HCT116 (cell line): Measurements from ENCODE around the gene ERFE. TPM values are rescaled to one million over a fixed set of nuclear protein-coding genes. Genes with fewer than 3 reads are reported as not detected.

ENCODE experiments used
- ATAC-seq: fragments of 200-7000 bp; cut with Tn5 transposase; 2 replicates; pipeline ENCODE4 v1.9.1; 2020; ENCODE audit warnings: mild to moderate bottlenecking, moderate library complexity
- BruUV-seq: library from RNA; stranded (reverse); fragments of 400-500 nt; replicated peaks from 2 replicates; lab custom pipeline; 2021; lab: Mats Ljungman, UMichigan
- CTCF ChIA-PET: fragments of 300-600 bp; sonication (Branson Sonifier 250); formaldehyde crosslinking; loops from one replicate; lab custom pipeline; 2021; ENCODE audit warnings: antibody characterized with exemption; lab: Charles Lee
- POLR2A ChIA-PET: fragments of 300-600, 350-600 bp; sonication (Branson Sonifier 250); formaldehyde crosslinking; loops from one replicate; lab custom pipeline; 2021; ENCODE audit warnings: antibody characterized with exemption; lab: Charles Lee
- RAD21 ChIA-PET, 2 experiments: fragments of 300-600 bp; sonication (Branson Sonifier 250); formaldehyde crosslinking; loops; one replicate each; lab custom pipeline; 2023; ENCODE audit warnings: low total read pairs in 2 of 2; ENCODE audit not compliant: uncharacterized antibody in 2 of 2, unreplicated experiment in 2 of 2, low non-redundant PET in 1 of 2; lab: Charles Lee
- DNase-seq: peaks from one replicate; pipeline ENCODE4 v3.0.0-alpha.2; 2010; ENCODE audit warnings: low read depth, low spot score
- H2AFZ ChIP-seq: fragments of 200-600 bp; shearing (Covaris generic), sonication (generic); 2 replicates; pipeline ENCODE4 v1.6.1; 2017; ENCODE audit warnings: low read depth, mixed run types, mixed read lengths, antibody characterized with exemption, low read length; ENCODE audit not compliant: poor library complexity, severe bottlenecking
- H3K27ac ChIP-seq: 2 replicates; pipeline ENCODE4 v1.5.1; 2012; ENCODE audit warnings: low read depth, low read length
- H3K27me3 ChIP-seq: fragments of 200-600 bp; sonication (generic); 2 replicates; pipeline ENCODE4 v1.6.1; 2016; ENCODE audit warnings: mixed run types, low read length, mixed read lengths; ENCODE audit not compliant: insufficient read depth
- H3K36me3 ChIP-seq, 2 experiments: fragments of 200-500 bp in 1 of 2; fragments of 200-600 bp in 1 of 2; sonication (Bioruptor generic) in 1 of 2; sonication (generic) in 1 of 2; 2 replicates each; pipeline versions ENCODE4 v1.5.1 to v1.6.1; 2014 to 2016; ENCODE audit warnings: low read length in 2 of 2, inconsistent platforms in 1 of 2, mixed read lengths in 1 of 2, mixed run types in 1 of 2; ENCODE audit not compliant: insufficient read depth in 2 of 2, control insufficient read depth in 1 of 2
- H3K4me1 ChIP-seq, 2 experiments: fragments of 200-600 bp in 1 of 2; sonication (generic) in 1 of 2; 2 replicates each; pipeline versions ENCODE4 v1.5.1 to v1.6.1; 2012 to 2017; ENCODE audit warnings: low read length in 2 of 2, inconsistent platforms in 1 of 2, mild to moderate bottlenecking in 1 of 2, mixed read lengths in 1 of 2, mixed run types in 1 of 2, moderate library complexity in 1 of 2; ENCODE audit not compliant: insufficient read depth in 2 of 2, control insufficient read depth in 1 of 2
- H3K4me2 ChIP-seq: fragments of 200-600 bp; sonication (generic); 2 replicates; pipeline ENCODE4 v1.6.1; 2017; ENCODE audit warnings: mixed run types, low read length, mixed read lengths
- H3K4me3 ChIP-seq, 2 experiments: fragments of 200-600 bp in 1 of 2; sonication (generic) in 1 of 2; replicated peaks in 1 of 2; 2 replicates each; pipeline ENCODE4 v1.5.1; 2011 to 2016; ENCODE audit warnings: low read length in 2 of 2, control low read depth in 1 of 2, low read depth in 1 of 2, mild to moderate bottlenecking in 1 of 2, mixed read lengths in 1 of 2, mixed run types in 1 of 2
- H3K79me2 ChIP-seq: fragments of 200-600 bp; sonication (generic); 2 replicates; pipeline ENCODE4 v1.6.1; 2017; ENCODE audit warnings: mild to moderate bottlenecking, mixed run types, low read length, moderate library complexity, mixed read lengths; ENCODE audit not compliant: insufficient read depth
- H3K9ac ChIP-seq: fragments of 200-600 bp; sonication (generic); 2 replicates; pipeline ENCODE4 v1.6.1; 2016; ENCODE audit warnings: low read length, mixed read lengths
- H3K9me2 ChIP-seq: fragments of 200-600 bp; sonication (generic), shearing (Covaris generic); 2 replicates; pipeline ENCODE4 v1.6.1; 2017; ENCODE audit warnings: mixed run types, mild to moderate bottlenecking, moderate library complexity; ENCODE audit not compliant: insufficient read depth
- H3K9me3 ChIP-seq, 2 experiments: fragments of 200-500 bp in 1 of 2; fragments of 200-600 bp in 1 of 2; sonication (Bioruptor generic) in 1 of 2; sonication (generic) in 1 of 2; 2 replicates each; pipeline ENCODE4 v1.6.1; 2014 to 2017; ENCODE audit warnings: low read length in 2 of 2, mixed read lengths in 2 of 2, inconsistent platforms in 1 of 2, low read depth in 1 of 2, mild to moderate bottlenecking in 1 of 2, mixed run types in 1 of 2, moderate library complexity in 1 of 2; ENCODE audit not compliant: control insufficient read depth in 1 of 2, insufficient read depth in 1 of 2
- H4K20me1 ChIP-seq: fragments of 200-600 bp; sonication (generic), shearing (Covaris generic); 2 replicates; pipeline ENCODE4 v1.6.1; 2017; ENCODE audit warnings: mixed run types, mild to moderate bottlenecking, moderate library complexity; ENCODE audit not compliant: insufficient read depth
- CBX3 ChIP-seq: IDR thresholded peaks from 2 replicates; pipeline ENCODE4 v1.6.1; 2012; ENCODE audit warnings: low read depth
- CEBPB ChIP-seq: IDR thresholded peaks from 2 replicates; pipeline ENCODE4 v1.6.1; 2012; ENCODE audit warnings: low read depth
- EGR1 ChIP-seq: IDR thresholded peaks from 2 replicates; pipeline ENCODE4 v1.6.1; 2012; ENCODE audit warnings: low read depth
- ELF1 ChIP-seq: IDR thresholded peaks from 2 replicates; pipeline ENCODE4 v1.6.1; 2012; ENCODE audit warnings: low read depth, borderline replicate concordance
- FOSL1 ChIP-seq: IDR thresholded peaks from 2 replicates; pipeline ENCODE4 v1.6.1; 2012; ENCODE audit warnings: low read depth
- MAX ChIP-seq: IDR thresholded peaks from 2 replicates; pipeline ENCODE4 v1.6.1; 2012
- POLR2A ChIP-seq: IDR thresholded peaks from 2 replicates; pipeline ENCODE4 v1.7.0; 2011; ENCODE audit warnings: borderline replicate concordance; ENCODE audit not compliant: insufficient read depth, insufficient read length; ENCODE audit errors: extremely low read depth
- POLR2AphosphoS5 ChIP-seq: IDR thresholded peaks from 2 replicates; pipeline ENCODE4 v1.6.1; 2011; ENCODE audit warnings: mild to moderate bottlenecking, low read depth, low read length, moderate library complexity
- SP1 ChIP-seq: IDR thresholded peaks from 2 replicates; pipeline ENCODE4 v1.6.1; 2012; ENCODE audit warnings: low read depth
- SRF ChIP-seq: IDR thresholded peaks from 2 replicates; pipeline ENCODE4 v1.6.1; 2012; ENCODE audit warnings: low read depth
- TCF7L2 ChIP-seq: IDR thresholded peaks from 2 replicates; pipeline ENCODE4 v1.7.0; 2011; ENCODE audit warnings: borderline replicate concordance, inconsistent platforms; ENCODE audit not compliant: insufficient read depth, insufficient read length; ENCODE audit errors: extremely low read depth
- ZFX ChIP-seq: fragments of 450-650 bp; IDR thresholded peaks from 2 replicates; pipeline ENCODE4 v1.6.1; 2017
- intact Hi-C: fragments of 100-400 bp; cut with micrococcal nuclease; formaldehyde crosslinking; loops from 2 replicates; pipeline ENCODE4 v1.10.0; 2022
- total RNA-seq: library from RNA; stranded (reverse); gene quantifications from one replicate; pipeline ENCODE4 v1.2.1, GENCODE V29; 2021; ENCODE audit not compliant: unreplicated experiment
- TF ChIP-seq, protein P1 (sequence below), 3 experiments: fragments of 200-600 bp in 1 of 3; sonication (generic) in 1 of 3; IDR thresholded peaks in 2 of 3; conservative IDR thresholded peaks in 1 of 3; 2 replicates each; pipeline ENCODE4 v1.5.1; 2012 to 2017; ENCODE audit warnings: low read depth in 2 of 3, low read length in 2 of 3, antibody characterized with exemption in 1 of 3, borderline replicate concordance in 1 of 3, control low read depth in 1 of 3, mild to moderate bottlenecking in 1 of 3, mixed read lengths in 1 of 3, mixed run types in 1 of 3, moderate library complexity in 1 of 3; ENCODE audit not compliant: insufficient read depth in 1 of 3
- TF ChIP-seq, protein P2 (sequence below): IDR thresholded peaks from 2 replicates; pipeline ENCODE4 v1.6.1; 2012; ENCODE audit warnings: low read depth

ERFE gene
- total RNA-seq, 1 experiment from 2014 or later = 17.3 TPM

- no peaks in the 10 kb centered on the region for H3K9me2 ChIP-seq
- H3K9ac ChIP-seq = no peak overlapping the region
- RAD21 ChIA-PET = no interaction called here
- no peaks in the 10 kb centered on the region for H3K79me2 ChIP-seq
- DNase-seq (no peak), ATAC-seq (no peak)
- no TSS peak for BruUV-seq
- TF ChIP-seq TCF7L2 (no peak), SP1 (no peak), SRF (no peak), ELF1 (no peak), ZFX (no peak), CBX3 (no peak), FOSL1 (no peak)
- TF ChIP-seq, protein P1, sequence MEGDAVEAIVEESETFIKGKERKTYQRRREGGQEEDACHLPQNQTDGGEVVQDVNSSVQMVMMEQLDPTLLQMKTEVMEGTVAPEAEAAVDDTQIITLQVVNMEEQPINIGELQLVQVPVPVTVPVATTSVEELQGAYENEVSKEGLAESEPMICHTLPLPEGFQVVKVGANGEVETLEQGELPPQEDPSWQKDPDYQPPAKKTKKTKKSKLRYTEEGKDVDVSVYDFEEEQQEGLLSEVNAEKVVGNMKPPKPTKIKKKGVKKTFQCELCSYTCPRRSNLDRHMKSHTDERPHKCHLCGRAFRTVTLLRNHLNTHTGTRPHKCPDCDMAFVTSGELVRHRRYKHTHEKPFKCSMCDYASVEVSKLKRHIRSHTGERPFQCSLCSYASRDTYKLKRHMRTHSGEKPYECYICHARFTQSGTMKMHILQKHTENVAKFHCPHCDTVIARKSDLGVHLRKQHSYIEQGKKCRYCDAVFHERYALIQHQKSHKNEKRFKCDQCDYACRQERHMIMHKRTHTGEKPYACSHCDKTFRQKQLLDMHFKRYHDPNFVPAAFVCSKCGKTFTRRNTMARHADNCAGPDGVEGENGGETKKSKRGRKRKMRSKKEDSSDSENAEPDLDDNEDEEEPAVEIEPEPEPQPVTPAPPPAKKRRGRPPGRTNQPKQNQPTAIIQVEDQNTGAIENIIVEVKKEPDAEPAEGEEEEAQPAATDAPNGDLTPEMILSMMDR (IDR thresholded peaks at IDR 0.05 in 2 of 3, conservative IDR thresholded peaks at IDR 0.05 in 1 of 3; ENCODE audit: borderline replicate concordance in 1 of 3, insufficient read depth in 1 of 3, low read depth in 2 of 3, low read length in 2 of 3) = no peak
- POLR2A ChIA-PET = no interaction called here
- no peaks in the 10 kb centered on the region for H3K4me1 ChIP-seq
- H3K4me3 ChIP-seq = no peak overlapping the region
- H3K36me3 ChIP-seq = no peaks in the 10 kb centered on the region
- no peak overlapping the region for H3K4me2 ChIP-seq
- CTCF ChIA-PET = no interaction called here
- H4K20me1 ChIP-seq = no peaks in the 10 kb centered on the region
- H3K27me3 ChIP-seq = no peaks in the 10 kb centered on the region
- H3K9me3 ChIP-seq = peaks cover 0 to 10% of the 10 kb centered on the region in 2 experiments; a peak in 1 of 4 replicates
- no peak overlapping the region for H2AFZ ChIP-seq
- no peak overlapping the region for H3K27ac ChIP-seq
- intact Hi-C loops = no loop called here
Measured at GRCh38 chr2:238126338-238126737, 32.4 kb upstream of the ERFE start.

GRCh38 chr2:238126775-238127164 is 32.0 kb upstream of the ERFE start:
- BruUV-seq = no TSS peak
- no peaks in the 10 kb centered on the region for H3K9me2 ChIP-seq
- H4K20me1 ChIP-seq = no peaks in the 10 kb centered on the region
- no peaks in the 10 kb centered on the region for H3K36me3 ChIP-seq
- no peak overlapping the region for H3K4me3 ChIP-seq
- intact Hi-C loops = no loop called here
- peaks cover 0 to 10% of the 10 kb centered on the region in 2 experiments; a peak in 1 of 4 replicates for H3K9me3 ChIP-seq
- H3K27me3 ChIP-seq = no peaks in the 10 kb centered on the region
- H3K79me2 ChIP-seq = no peaks in the 10 kb centered on the region
- ChIA-PET CTCF (no interaction called here), POLR2A (no interaction called here), RAD21 (no interaction called here)
- H2AFZ ChIP-seq = no peak overlapping the region
- no peak for ATAC-seq
- no peak for DNase-seq
- H3K4me2 ChIP-seq = no peak overlapping the region
- no peak overlapping the region for H3K27ac ChIP-seq
- H3K9ac ChIP-seq = no peak overlapping the region
- H3K4me1 ChIP-seq = no peaks in the 10 kb centered on the region
- TF ChIP-seq MAX (no peak), EGR1 (no peak), POLR2A (no peak), CEBPB (no peak), POLR2AphosphoS5 (no peak), FOSL1 (no peak)
- TF ChIP-seq, protein P1 (IDR thresholded peaks at IDR 0.05 in 2 of 3, conservative IDR thresholded peaks at IDR 0.05 in 1 of 3; ENCODE audit: borderline replicate concordance in 1 of 3, insufficient read depth in 1 of 3, low read depth in 2 of 3, low read length in 2 of 3) = no peak
- TF ChIP-seq, protein P2, sequence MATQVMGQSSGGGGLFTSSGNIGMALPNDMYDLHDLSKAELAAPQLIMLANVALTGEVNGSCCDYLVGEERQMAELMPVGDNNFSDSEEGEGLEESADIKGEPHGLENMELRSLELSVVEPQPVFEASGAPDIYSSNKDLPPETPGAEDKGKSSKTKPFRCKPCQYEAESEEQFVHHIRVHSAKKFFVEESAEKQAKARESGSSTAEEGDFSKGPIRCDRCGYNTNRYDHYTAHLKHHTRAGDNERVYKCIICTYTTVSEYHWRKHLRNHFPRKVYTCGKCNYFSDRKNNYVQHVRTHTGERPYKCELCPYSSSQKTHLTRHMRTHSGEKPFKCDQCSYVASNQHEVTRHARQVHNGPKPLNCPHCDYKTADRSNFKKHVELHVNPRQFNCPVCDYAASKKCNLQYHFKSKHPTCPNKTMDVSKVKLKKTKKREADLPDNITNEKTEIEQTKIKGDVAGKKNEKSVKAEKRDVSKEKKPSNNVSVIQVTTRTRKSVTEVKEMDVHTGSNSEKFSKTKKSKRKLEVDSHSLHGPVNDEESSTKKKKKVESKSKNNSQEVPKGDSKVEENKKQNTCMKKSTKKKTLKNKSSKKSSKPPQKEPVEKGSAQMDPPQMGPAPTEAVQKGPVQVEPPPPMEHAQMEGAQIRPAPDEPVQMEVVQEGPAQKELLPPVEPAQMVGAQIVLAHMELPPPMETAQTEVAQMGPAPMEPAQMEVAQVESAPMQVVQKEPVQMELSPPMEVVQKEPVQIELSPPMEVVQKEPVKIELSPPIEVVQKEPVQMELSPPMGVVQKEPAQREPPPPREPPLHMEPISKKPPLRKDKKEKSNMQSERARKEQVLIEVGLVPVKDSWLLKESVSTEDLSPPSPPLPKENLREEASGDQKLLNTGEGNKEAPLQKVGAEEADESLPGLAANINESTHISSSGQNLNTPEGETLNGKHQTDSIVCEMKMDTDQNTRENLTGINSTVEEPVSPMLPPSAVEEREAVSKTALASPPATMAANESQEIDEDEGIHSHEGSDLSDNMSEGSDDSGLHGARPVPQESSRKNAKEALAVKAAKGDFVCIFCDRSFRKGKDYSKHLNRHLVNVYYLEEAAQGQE = no peak
